GM10248 (cell line): Measurements from ENCODE around the gene TMEM80.
A peak's percentile ranks its signal among the peaks of the same experiment; 100 is the strongest.

Source experiments
- CTCF ChIA-PET: fragments of 300-600 bp; sonication (Branson Sonifier 250); formaldehyde crosslinking; extraction: SDS; loops from one replicate; lab custom pipeline; 2021; ENCODE audit warnings: antibody characterized with exemption; lab: Yijun Ruan, JAX
- POLR2A ChIA-PET: fragments of 350-650 bp; sonication (Branson Sonifier 250); formaldehyde crosslinking; extraction: SDS; loops from one replicate; lab custom pipeline; 2020; ENCODE audit warnings: antibody characterized with exemption; lab: Yijun Ruan, JAX
- DNase-seq: peaks from one replicate; pipeline ENCODE4 v3.0.0; 2012; ENCODE audit errors: extremely low spot score
- CTCF ChIP-seq: IDR thresholded peaks from 2 replicates; pipeline ENCODE4 v1.5.1; 2012; ENCODE audit warnings: mild to moderate bottlenecking, low read depth; ENCODE audit errors: extremely low read depth, missing control alignments, control extremely low read depth

TMEM80 gene

GRCh38 chr11:693887-694562 is 1.6 kb upstream of the TMEM80 start:
- POLR2A ChIA-PET, result interaction anchor here (0.6 kb wide), 2 partner anchors 51 to 55 kb away, joined by 4 to 6 read pairs; no protein-coding TSS in a partner anchor
- no peak for DNase-seq

GRCh38 chr11:694563-695287 is 891 bp upstream of the TMEM80 start, which contains the start of gene DEAF1:
Gene DEAF1 (minus strand): TSS chr11:695222. CDS start chr11:695047, 175 bp downstream.
- POLR2A ChIA-PET, result interaction anchor here (0.6 kb wide), 2 partner anchors 55 to 125 kb away, joined by 3 to 4 read pairs; no protein-coding TSS in a partner anchor
- no peak for TF ChIP-seq CTCF
- peak; percentile 96 for DNase-seq

More at GRCh38 chr11:693887-694562, 1.6 kb upstream of the TMEM80 start:
- CTCF ChIA-PET, result interaction anchor here (1.0 to 5.4 kb wide), 5 partner anchors 11 to 103 kb away, joined by 3 to 47 read pairs (median 4); no protein-coding TSS in a partner anchor
- no peak for TF ChIP-seq CTCF

GRCh38 chr11:695288-695537 is 403 bp upstream of the TMEM80 start:
- no peak for DNase-seq
- no peak for TF ChIP-seq CTCF
- ChIA-PET CTCF (interaction anchor here (1.2 to 5.4 kb wide), 10 partner anchors 9 to 176 kb away, joined by 3 to 47 read pairs (median 4); no protein-coding TSS in a partner anchor), POLR2A (no interaction called here)

More at GRCh38 chr11:694563-695287, 891 bp upstream of the TMEM80 start, which contains the start of gene DEAF1:
- CTCF ChIA-PET, result interaction anchor here (1.2 to 5.4 kb wide), 8 partner anchors 10 to 176 kb away, joined by 3 to 47 read pairs (median 6); no protein-coding TSS in a partner anchor

- peak; percentile 48 for DNase-seq
- CTCF ChIA-PET, result interaction anchor here (1.1 to 5.4 kb wide), 16 partner anchors 7 to 248 kb away, joined by 3 to 47 read pairs (median 4); partner anchors contain the start of gene CD151
- no peak for TF ChIP-seq CTCF
- POLR2A ChIA-PET, result interaction anchor here (1.5 kb wide), 1 partner anchor 29 kb away, joined by 3 read pairs; no protein-coding TSS in a partner anchor
These were observed 1.4 kb downstream of the TMEM80 start for GRCh38 chr11:696955-697491.

- DNase-seq, result no peak
- ChIA-PET CTCF (interaction anchor here (1.1 to 5.4 kb wide), 7 partner anchors 25 to 68 kb away, joined by 3 to 47 read pairs (median 4); no protein-coding TSS in a partner anchor), POLR2A (interaction anchor here (1.5 kb wide), 1 partner anchor 28 kb away, joined by 3 read pairs; no protein-coding TSS in a partner anchor)
- TF ChIP-seq CTCF, result no peak
These were observed 2.2 kb downstream of the TMEM80 start for GRCh38 chr11:697811-698311.

- ChIA-PET CTCF (interaction anchor here (1.2 to 5.4 kb wide), 5 partner anchors 25 to 67 kb away, joined by 3 to 47 read pairs (median 11); no protein-coding TSS in a partner anchor), POLR2A (no interaction called here)
- TF ChIP-seq CTCF, result no peak
- DNase-seq, result no peak
These were observed 3.0 kb downstream of the TMEM80 start for GRCh38 chr11:698493-699115.
